Effector CD8-positive, alpha-beta T cell (primary cell): ENCODE data around the gene ARHGEF40.
A peak's percentile ranks its signal among the peaks of the same experiment; 100 is the strongest.

Experiments used
- DNase-seq: peaks from one replicate; lab custom pipeline; 2025; lab: John Stamatoyannopoulos, UW
- total RNA-seq, 4 experiments: gene quantifications; one replicate each; lab custom pipeline; 2026; lab: John Stamatoyannopoulos, UW

Gene ARHGEF40
- total RNA-seq = 0 to 4.3 (median 0.70) reads per million in 4 experiments

- DNase-seq = no peak
These were observed at the start of gene ARHGEF40 for GRCh38 chr14:21070083-21070609. Gene ARHGEF40, plus strand, starts transcription at chr14:21070304. Its CDS starts 93 bp downstream, at chr14:21070397.

GRCh38 chr14:21020977-21021545, 49.0 kb upstream of the ARHGEF40 start:
- DNase-seq = no peak

- no peak for DNase-seq
These were observed 47.4 kb upstream of the ARHGEF40 start for GRCh38 chr14:21022686-21023085.

- DNase-seq = no peak
These were observed 46.9 kb upstream of the ARHGEF40 start for GRCh38 chr14:21023174-21023573.

- DNase-seq = no peak
These were observed 46.1 kb upstream of the ARHGEF40 start for GRCh38 chr14:21023817-21024584.

GRCh38 chr14:21024585-21025370, 45.3 kb upstream of the ARHGEF40 start, which contains the start of gene NDRG2:
Gene NDRG2, minus strand, starts transcription at chr14:21025061. Its CDS starts 1,746 bp downstream, at chr14:21023315.
- DNase-seq = peak; percentile 74

- peak; percentile 23 for DNase-seq
These were observed 44.5 kb upstream of the ARHGEF40 start for GRCh38 chr14:21025371-21026273.

GRCh38 chr14:21026274-21026987, 43.7 kb upstream of the ARHGEF40 start:
- DNase-seq = no peak

- DNase-seq = no peak
These were observed 43.2 kb upstream of the ARHGEF40 start for GRCh38 chr14:21026988-21027315.

GRCh38 chr14:21029917-21030316, 40.2 kb upstream of the ARHGEF40 start, which contains the start of gene TPPP2:
Gene TPPP2, plus strand, starts transcription at chr14:21030217. Its CDS starts 365 bp downstream, at chr14:21030582.
- no peak for DNase-seq

- no peak for DNase-seq
These were observed 39.6 kb upstream of the ARHGEF40 start for GRCh38 chr14:21030531-21030930.

- no peak for DNase-seq
These were observed 37.6 kb upstream of the ARHGEF40 start for GRCh38 chr14:21032326-21033132.

GRCh38 chr14:21033133-21033698, 36.9 kb upstream of the ARHGEF40 start:
- no peak for DNase-seq

GRCh38 chr14:21034707-21035106, 35.4 kb upstream of the ARHGEF40 start, which contains the start of gene RNASE13:
Gene RNASE13, minus strand, starts transcription at chr14:21034807. Its CDS starts 519 bp downstream, at chr14:21034288.
- DNase-seq = no peak

GRCh38 chr14:21036751-21037150, 33.4 kb upstream of the ARHGEF40 start:
- DNase-seq = no peak

- no peak for DNase-seq
These were observed 32.9 kb upstream of the ARHGEF40 start for GRCh38 chr14:21037156-21037555.

- no peak for DNase-seq
These were observed 31.4 kb upstream of the ARHGEF40 start for GRCh38 chr14:21038441-21039422.
